GM23338 (cell line): ENCODE measurements around the gene TBC1D9B. TPM values are rescaled to one million over a fixed set of nuclear protein-coding genes. Genes with fewer than 3 reads are reported as not detected.

Experiments
- ATAC-seq: fragments of 200-7000 bp; cut with Tn5 transposase; 3 replicates; pipeline ENCODE4 v1.9.1; 2020
- DNase-seq: peaks from one replicate; pipeline ENCODE4 v3.0.0-alpha.2; 2015; ENCODE audit warnings: low spot score
- H2AFZ ChIP-seq: fragments of 200-600 bp; sonication (generic); 2 replicates; pipeline ENCODE4 v1.8.0; 2016; ENCODE audit warnings: antibody characterized with exemption, mild to moderate bottlenecking, moderate library complexity
- H3F3A ChIP-seq: fragments of 200-600 bp; sonication (generic); replicated peaks from 2 replicates; pipeline ENCODE4 v1.8.0; 2017; ENCODE audit warnings: antibody characterized with exemption, mixed run types, low read depth
- H3K27ac ChIP-seq: fragments of 200-600 bp; sonication (generic); 2 replicates; pipeline ENCODE4 v1.6.1; 2016; ENCODE audit warnings: low read depth
- H3K27me3 ChIP-seq: fragments of 200-600 bp; sonication (generic); 2 replicates; pipeline ENCODE4 v1.8.0; 2016; ENCODE audit warnings: mild to moderate bottlenecking, mixed run types, moderate library complexity; ENCODE audit not compliant: insufficient read depth
- H3K36me3 ChIP-seq: fragments of 200-600 bp; sonication (generic); 2 replicates; pipeline ENCODE4 v1.8.0; 2016; ENCODE audit warnings: mild to moderate bottlenecking; ENCODE audit not compliant: insufficient read depth
- H3K4me1 ChIP-seq: fragments of 200-600 bp; sonication (generic); 2 replicates; pipeline ENCODE4 v1.8.0; 2016; ENCODE audit warnings: mild to moderate bottlenecking, moderate library complexity; ENCODE audit not compliant: insufficient read depth
- H3K4me2 ChIP-seq: fragments of 200-600 bp; sonication (generic); 2 replicates; pipeline ENCODE4 v1.7.1; 2017; ENCODE audit warnings: mixed run types
- H3K4me3 ChIP-seq: fragments of 200-600 bp; sonication (generic); 2 replicates; pipeline ENCODE4 v1.6.1; 2016; ENCODE audit warnings: mixed run types
- H3K79me2 ChIP-seq: fragments of 200-600 bp; sonication (generic); replicated peaks from 2 replicates; pipeline ENCODE4 v1.8.0; 2017; ENCODE audit warnings: mild to moderate bottlenecking; ENCODE audit not compliant: insufficient read depth
- H3K9me2 ChIP-seq: fragments of 200-600 bp; sonication (generic); 2 replicates; pipeline ENCODE4 v1.8.0; 2017; ENCODE audit not compliant: insufficient read depth
- H4K20me1 ChIP-seq: fragments of 200-600 bp; sonication (generic); replicated peaks from 2 replicates; pipeline ENCODE4 v1.8.0; 2017; ENCODE audit warnings: mild to moderate bottlenecking; ENCODE audit not compliant: insufficient read depth
- H3K27ac Mint-ChIP-seq: 2 replicates; pipeline ENCODE4 v1.8.0; 2020; ENCODE audit warnings: inconsistent platforms, mild to moderate bottlenecking, moderate library complexity, mixed read lengths
- H3K27me3 Mint-ChIP-seq: 3 replicates; pipeline ENCODE4 v1.8.0; 2022; ENCODE audit warnings: low read depth, mild to moderate bottlenecking, moderate library complexity, mixed read lengths, inconsistent platforms; ENCODE audit not compliant: insufficient read depth, poor library complexity
- H3K36me3 Mint-ChIP-seq: 3 replicates; pipeline ENCODE4 v1.8.0; 2021; ENCODE audit warnings: low read depth, mild to moderate bottlenecking, inconsistent platforms, moderate library complexity, mixed read lengths
- H3K4me1 Mint-ChIP-seq: 3 replicates; pipeline ENCODE4 v1.8.0; 2020; ENCODE audit warnings: mild to moderate bottlenecking, inconsistent platforms, mixed read lengths
- H3K4me3 Mint-ChIP-seq: 3 replicates; pipeline ENCODE4 v1.8.0; 2021; ENCODE audit warnings: moderate library complexity, mild to moderate bottlenecking, inconsistent platforms, mixed read lengths
- H3K9me3 Mint-ChIP-seq: 3 replicates; pipeline ENCODE4 v1.8.0; 2020; ENCODE audit warnings: moderate library complexity, mild to moderate bottlenecking, inconsistent platforms, mixed read lengths
- CREB1 ChIP-seq: fragments of 250-450 bp; sonication (Bioruptor Pico); IDR thresholded peaks from 2 replicates; pipeline ENCODE4 v1.5.0; 2020; ENCODE audit warnings: low read depth, mild to moderate bottlenecking, moderate library complexity
- EZH2 ChIP-seq: fragments of 200-600 bp; sonication (generic); IDR thresholded peaks from one replicate; pipeline ENCODE4 v1.8.0; 2017; ENCODE audit warnings: antibody characterized with exemption, mild to moderate bottlenecking, low read depth; ENCODE audit not compliant: unreplicated experiment
- EZH2phosphoT487 ChIP-seq: fragments of 200-600 bp; sonication (generic); IDR thresholded peaks from one replicate; pipeline ENCODE4 v1.8.1; 2018; ENCODE audit warnings: antibody characterized with exemption; ENCODE audit not compliant: unreplicated experiment
- JUNB ChIP-seq: IDR thresholded peaks from one replicate; pipeline ENCODE4 v1.6.1; 2016; ENCODE audit warnings: antibody characterized with exemption; ENCODE audit not compliant: unreplicated experiment
- NANOG ChIP-seq: IDR thresholded peaks from 2 replicates; pipeline ENCODE4 v1.6.1; 2016; ENCODE audit warnings: antibody characterized with exemption, borderline replicate concordance
- POLR2AphosphoS5 ChIP-seq: IDR thresholded peaks from 2 replicates; pipeline ENCODE4 v1.6.1; 2016; ENCODE audit warnings: antibody characterized with exemption, low read depth
- STAT1 ChIP-seq: IDR thresholded peaks from one replicate; pipeline ENCODE4 v1.6.1; 2016; ENCODE audit warnings: antibody characterized with exemption; ENCODE audit not compliant: unreplicated experiment
- ZNF114 ChIP-seq: fragments of 250-450 bp; sonication (Bioruptor Pico); IDR thresholded peaks from 2 replicates; pipeline ENCODE4 v1.5.0; 2020; ENCODE audit warnings: mild to moderate bottlenecking, moderate library complexity
- ZNF331 ChIP-seq: fragments of 250-450 bp; sonication (Bioruptor Pico); IDR thresholded peaks from 2 replicates; pipeline ENCODE4 v1.5.0; 2020; ENCODE audit warnings: low read depth, mild to moderate bottlenecking, moderate library complexity
- polyA plus RNA-seq: library from polyadenylated mRNA; unstranded; fragments of >200 nt; fragmentation: Nextera tagmentation; extraction: Ambion mirVana; gene quantifications from 2 replicates; pipeline ENCODE4 v1.2.1, GENCODE V29; 2016
- total RNA-seq: library from RNA; depleted of rRNA; stranded (reverse); fragments of >200 nt; shearing (Covaris generic); gene quantifications from 2 replicates; pipeline ENCODE4 v1.2.3, GENCODE V29; 2014
- TF ChIP-seq, protein P1 (sequence below), 2 experiments: fragments of 200-600 bp in 1 of 2; sonication (generic) in 1 of 2; conservative IDR thresholded peaks; 2 replicates each; pipeline versions ENCODE4 v1.5.1 to v1.6.1; 2016 to 2017; ENCODE audit warnings: antibody characterized with exemption in 2 of 2, low read depth in 2 of 2, mild to moderate bottlenecking in 2 of 2, moderate library complexity in 1 of 2
- TF ChIP-seq, protein P2 (sequence below): IDR thresholded peaks from 2 replicates; pipeline ENCODE4 v1.6.1; 2016; ENCODE audit warnings: antibody characterized with exemption
- TF ChIP-seq, protein P3 (sequence below): fragments of 250-450 bp; sonication (Bioruptor Pico); IDR thresholded peaks from 2 replicates; pipeline ENCODE4 v1.5.0; 2020; ENCODE audit warnings: mild to moderate bottlenecking, moderate library complexity

The TBC1D9B gene
- total and polyA plus RNA-seq, 2 experiments from 2014 or later: 19.0 to 38.0 TPM

DNA sequence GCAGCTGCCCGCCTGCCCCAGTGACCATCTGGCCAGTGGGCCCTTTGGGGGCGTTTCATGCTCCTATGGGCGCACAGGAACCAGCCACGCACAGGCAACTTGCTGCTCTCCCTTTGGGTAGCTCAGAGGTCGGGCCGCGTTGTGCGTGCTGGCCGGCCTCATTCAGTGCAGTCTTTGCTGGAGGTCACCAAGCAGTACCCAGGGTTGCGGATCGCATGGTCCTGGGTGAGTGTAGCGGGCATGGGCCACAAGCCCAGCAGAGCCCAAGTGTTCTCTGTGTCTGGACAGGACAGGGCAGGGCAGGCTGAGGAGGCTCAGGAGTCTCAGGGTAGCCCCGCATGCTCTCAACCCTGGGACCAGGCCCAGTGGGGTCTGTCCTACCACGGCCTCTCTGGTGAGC lies 39.2 kb downstream of the TBC1D9B start (continued):
- TF ChIP-seq, protein P1, sequence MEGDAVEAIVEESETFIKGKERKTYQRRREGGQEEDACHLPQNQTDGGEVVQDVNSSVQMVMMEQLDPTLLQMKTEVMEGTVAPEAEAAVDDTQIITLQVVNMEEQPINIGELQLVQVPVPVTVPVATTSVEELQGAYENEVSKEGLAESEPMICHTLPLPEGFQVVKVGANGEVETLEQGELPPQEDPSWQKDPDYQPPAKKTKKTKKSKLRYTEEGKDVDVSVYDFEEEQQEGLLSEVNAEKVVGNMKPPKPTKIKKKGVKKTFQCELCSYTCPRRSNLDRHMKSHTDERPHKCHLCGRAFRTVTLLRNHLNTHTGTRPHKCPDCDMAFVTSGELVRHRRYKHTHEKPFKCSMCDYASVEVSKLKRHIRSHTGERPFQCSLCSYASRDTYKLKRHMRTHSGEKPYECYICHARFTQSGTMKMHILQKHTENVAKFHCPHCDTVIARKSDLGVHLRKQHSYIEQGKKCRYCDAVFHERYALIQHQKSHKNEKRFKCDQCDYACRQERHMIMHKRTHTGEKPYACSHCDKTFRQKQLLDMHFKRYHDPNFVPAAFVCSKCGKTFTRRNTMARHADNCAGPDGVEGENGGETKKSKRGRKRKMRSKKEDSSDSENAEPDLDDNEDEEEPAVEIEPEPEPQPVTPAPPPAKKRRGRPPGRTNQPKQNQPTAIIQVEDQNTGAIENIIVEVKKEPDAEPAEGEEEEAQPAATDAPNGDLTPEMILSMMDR (conservative IDR thresholded peaks at IDR 0.05; ENCODE audit: low read depth in 2 of 2): no peak

DNA sequence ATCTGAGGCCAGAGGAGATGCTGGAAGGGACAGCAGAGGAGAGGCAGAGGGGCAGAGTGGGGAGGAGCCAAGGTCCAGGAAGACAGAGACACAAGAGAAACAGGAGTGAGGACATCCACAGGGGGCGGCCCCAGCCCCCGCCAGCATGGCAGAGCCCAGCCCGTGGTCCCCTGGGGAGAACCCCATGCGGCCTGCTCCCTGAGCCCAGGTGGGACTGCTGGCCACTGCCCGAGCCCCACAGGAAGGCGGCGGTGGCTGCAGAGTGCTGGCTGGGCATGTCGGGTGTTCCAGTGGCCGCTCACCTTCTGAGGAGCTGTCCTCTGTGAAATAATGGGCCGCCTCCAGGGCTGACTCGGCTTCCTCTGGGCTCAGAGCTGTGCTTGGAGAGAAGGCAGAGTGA lies 40.2 kb downstream of the TBC1D9B start:
- ATAC-seq: peak; percentile 6; the same call in 2 of the 3 replicates
- no peaks in the 10 kb centered on the region; the same call in 1 of the 2 replicates for H4K20me1 ChIP-seq
- no peak overlapping the region for H2AFZ ChIP-seq
- H3K9me2 ChIP-seq: no peaks in the 10 kb centered on the region
- Mint-ChIP-seq H3K9me3 (peaks cover 4% of the 10 kb centered on the region), H3K36me3 (peaks cover 44% of the 10 kb centered on the region), H3K4me3 (no peak overlapping the region), H3K4me1 (peaks cover 10% of the 10 kb centered on the region), H3K27ac (no peak overlapping the region), H3K27me3 (peaks cover 6% of the 10 kb centered on the region)
- no peak for DNase-seq
- H3K4me3 ChIP-seq: no peak overlapping the region
- peaks cover 8% of the 10 kb centered on the region; the same call in 1 of the 2 replicates for H3F3A ChIP-seq
- no peaks in the 10 kb centered on the region for H3K36me3 ChIP-seq
- H3K27me3 ChIP-seq: no peaks in the 10 kb centered on the region
- no peaks in the 10 kb centered on the region for H3K4me1 ChIP-seq
- H3K27ac ChIP-seq: 0 out of 2 replicates have a peak overlapping the region, but pooled peaks have one; percentile 26
- no peaks in the 10 kb centered on the region for H3K79me2 ChIP-seq
- H3K4me2 ChIP-seq: no peak overlapping the region
- no peak for TF ChIP-seq EZH2phosphoT487
- no peak for TF ChIP-seq NANOG
- TF ChIP-seq EZH2: no peak
- no peak for TF ChIP-seq JUNB
- TF ChIP-seq, protein P2, sequence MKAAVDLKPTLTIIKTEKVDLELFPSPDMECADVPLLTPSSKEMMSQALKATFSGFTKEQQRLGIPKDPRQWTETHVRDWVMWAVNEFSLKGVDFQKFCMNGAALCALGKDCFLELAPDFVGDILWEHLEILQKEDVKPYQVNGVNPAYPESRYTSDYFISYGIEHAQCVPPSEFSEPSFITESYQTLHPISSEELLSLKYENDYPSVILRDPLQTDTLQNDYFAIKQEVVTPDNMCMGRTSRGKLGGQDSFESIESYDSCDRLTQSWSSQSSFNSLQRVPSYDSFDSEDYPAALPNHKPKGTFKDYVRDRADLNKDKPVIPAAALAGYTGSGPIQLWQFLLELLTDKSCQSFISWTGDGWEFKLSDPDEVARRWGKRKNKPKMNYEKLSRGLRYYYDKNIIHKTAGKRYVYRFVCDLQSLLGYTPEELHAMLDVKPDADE: no peak
- TF ChIP-seq, protein P1 (conservative IDR thresholded peaks at IDR 0.05; ENCODE audit: low read depth in 2 of 2): no peak
- TF ChIP-seq ZNF331 (CRISPR knock-in tag): no peak
- TF ChIP-seq, protein P3, sequence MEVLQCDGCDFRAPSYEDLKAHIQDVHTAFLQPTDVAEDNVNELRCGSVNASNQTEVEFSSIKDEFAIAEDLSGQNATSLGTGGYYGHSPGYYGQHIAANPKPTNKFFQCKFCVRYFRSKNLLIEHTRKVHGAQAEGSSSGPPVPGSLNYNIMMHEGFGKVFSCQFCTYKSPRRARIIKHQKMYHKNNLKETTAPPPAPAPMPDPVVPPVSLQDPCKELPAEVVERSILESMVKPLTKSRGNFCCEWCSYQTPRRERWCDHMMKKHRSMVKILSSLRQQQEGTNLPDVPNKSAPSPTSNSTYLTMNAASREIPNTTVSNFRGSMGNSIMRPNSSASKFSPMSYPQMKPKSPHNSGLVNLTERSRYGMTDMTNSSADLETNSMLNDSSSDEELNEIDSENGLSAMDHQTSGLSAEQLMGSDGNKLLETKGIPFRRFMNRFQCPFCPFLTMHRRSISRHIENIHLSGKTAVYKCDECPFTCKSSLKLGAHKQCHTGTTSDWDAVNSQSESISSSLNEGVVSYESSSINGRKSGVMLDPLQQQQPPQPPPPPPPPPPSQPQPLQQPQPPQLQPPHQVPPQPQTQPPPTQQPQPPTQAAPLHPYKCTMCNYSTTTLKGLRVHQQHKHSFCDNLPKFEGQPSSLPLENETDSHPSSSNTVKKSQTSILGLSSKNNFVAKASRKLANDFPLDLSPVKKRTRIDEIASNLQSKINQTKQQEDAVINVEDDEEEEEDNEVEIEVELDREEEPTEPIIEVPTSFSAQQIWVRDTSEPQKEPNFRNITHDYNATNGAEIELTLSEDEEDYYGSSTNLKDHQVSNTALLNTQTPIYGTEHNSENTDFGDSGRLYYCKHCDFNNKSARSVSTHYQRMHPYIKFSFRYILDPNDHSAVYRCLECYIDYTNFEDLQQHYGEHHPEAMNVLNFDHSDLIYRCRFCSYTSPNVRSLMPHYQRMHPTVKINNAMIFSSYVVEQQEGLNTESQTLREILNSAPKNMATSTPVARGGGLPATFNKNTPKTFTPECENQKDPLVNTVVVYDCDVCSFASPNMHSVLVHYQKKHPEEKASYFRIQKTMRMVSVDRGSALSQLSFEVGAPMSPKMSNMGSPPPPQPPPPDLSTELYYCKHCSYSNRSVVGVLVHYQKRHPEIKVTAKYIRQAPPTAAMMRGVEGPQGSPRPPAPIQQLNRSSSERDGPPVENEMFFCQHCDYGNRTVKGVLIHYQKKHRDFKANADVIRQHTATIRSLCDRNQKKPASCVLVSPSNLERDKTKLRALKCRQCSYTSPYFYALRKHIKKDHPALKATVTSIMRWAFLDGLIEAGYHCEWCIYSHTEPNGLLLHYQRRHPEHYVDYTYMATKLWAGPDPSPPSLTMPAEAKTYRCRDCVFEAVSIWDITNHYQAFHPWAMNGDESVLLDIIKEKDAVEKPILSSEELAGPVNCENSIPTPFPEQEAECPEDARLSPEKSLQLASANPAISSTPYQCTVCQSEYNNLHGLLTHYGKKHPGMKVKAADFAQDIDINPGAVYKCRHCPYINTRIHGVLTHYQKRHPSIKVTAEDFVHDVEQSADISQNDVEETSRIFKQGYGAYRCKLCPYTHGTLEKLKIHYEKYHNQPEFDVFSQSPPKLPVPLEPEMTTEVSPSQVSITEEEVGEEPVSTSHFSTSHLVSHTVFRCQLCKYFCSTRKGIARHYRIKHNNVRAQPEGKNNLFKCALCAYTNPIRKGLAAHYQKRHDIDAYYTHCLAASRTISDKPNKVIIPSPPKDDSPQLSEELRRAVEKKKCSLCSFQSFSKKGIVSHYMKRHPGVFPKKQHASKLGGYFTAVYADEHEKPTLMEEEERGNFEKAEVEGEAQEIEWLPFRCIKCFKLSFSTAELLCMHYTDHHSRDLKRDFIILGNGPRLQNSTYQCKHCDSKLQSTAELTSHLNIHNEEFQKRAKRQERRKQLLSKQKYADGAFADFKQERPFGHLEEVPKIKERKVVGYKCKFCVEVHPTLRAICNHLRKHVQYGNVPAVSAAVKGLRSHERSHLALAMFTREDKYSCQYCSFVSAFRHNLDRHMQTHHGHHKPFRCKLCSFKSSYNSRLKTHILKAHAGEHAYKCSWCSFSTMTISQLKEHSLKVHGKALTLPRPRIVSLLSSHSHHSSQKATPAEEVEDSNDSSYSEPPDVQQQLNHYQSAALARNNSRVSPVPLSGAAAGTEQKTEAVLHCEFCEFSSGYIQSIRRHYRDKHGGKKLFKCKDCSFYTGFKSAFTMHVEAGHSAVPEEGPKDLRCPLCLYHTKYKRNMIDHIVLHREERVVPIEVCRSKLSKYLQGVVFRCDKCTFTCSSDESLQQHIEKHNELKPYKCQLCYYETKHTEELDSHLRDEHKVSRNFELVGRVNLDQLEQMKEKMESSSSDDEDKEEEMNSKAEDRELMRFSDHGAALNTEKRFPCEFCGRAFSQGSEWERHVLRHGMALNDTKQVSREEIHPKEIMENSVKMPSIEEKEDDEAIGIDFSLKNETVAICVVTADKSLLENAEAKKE: no peak
- TF ChIP-seq STAT1: no peak
- TF ChIP-seq CREB1 (CRISPR knock-in tag): no peak
- TF ChIP-seq ZNF114 (CRISPR knock-in tag): no peak
- TF ChIP-seq POLR2AphosphoS5: no peak
